GM19035 (cell line): Measurements from ENCODE around the gene DHX32.

Experiments used
- ATAC-seq: cut with Tn5 transposase; IDR thresholded peaks from one replicate; pipeline ENCODE4 v1.9.1; 2021; ENCODE audit not compliant: unreplicated experiment

DHX32 gene

GRCh38 chr10:125850766-125851731 lies 30.0 kb downstream of the DHX32 start:
- ATAC-seq: no peak

- no peak for ATAC-seq
Observed at GRCh38 chr10:125849448-125849847, 31.6 kb downstream of the DHX32 start.

GRCh38 chr10:125848857-125849256 lies 32.2 kb downstream of the DHX32 start:
- no peak for ATAC-seq

- no peak for ATAC-seq
Observed at GRCh38 chr10:125848371-125848770, 32.7 kb downstream of the DHX32 start.

- ATAC-seq: no peak
Observed at GRCh38 chr10:125846894-125847293, 34.2 kb downstream of the DHX32 start.

GRCh38 chr10:125845617-125846016 lies 35.5 kb downstream of the DHX32 start:
- no peak for ATAC-seq

- no peak for ATAC-seq
Observed at GRCh38 chr10:125844751-125845221, 36.3 kb downstream of the DHX32 start.

GRCh38 chr10:125843603-125844329 lies 37.3 kb downstream of the DHX32 start:
- ATAC-seq: no peak

- ATAC-seq: no peak
Observed at GRCh38 chr10:125840955-125841354, 40.1 kb downstream of the DHX32 start.

GRCh38 chr10:125840406-125840805 lies 40.7 kb downstream of the DHX32 start:
- ATAC-seq: no peak

- ATAC-seq: no peak
Observed at GRCh38 chr10:125838802-125839575, 42.1 kb downstream of the DHX32 start.

- no peak for ATAC-seq
Observed at GRCh38 chr10:125836746-125837145, 44.3 kb downstream of the DHX32 start.

- ATAC-seq: no peak
Observed at GRCh38 chr10:125828311-125828710, 52.8 kb downstream of the DHX32 start.

- ATAC-seq: no peak
Observed at GRCh38 chr10:125827133-125827532, 54.0 kb downstream of the DHX32 start.

GRCh38 chr10:125824736-125825135 lies 56.4 kb downstream of the DHX32 start:
- no peak for ATAC-seq

GRCh38 chr10:125823663-125824251 lies 57.3 kb downstream of the DHX32 start:
- peak; percentile 3 for ATAC-seq

GRCh38 chr10:125822878-125823662 lies 58.0 kb downstream of the DHX32 start, which contains the start of the genes BCCIP and UROS:
Gene BCCIP, plus strand, starts transcription at chr10:125823546. Its CDS starts 12 bp downstream, at chr10:125823558.
Gene UROS, minus strand, starts transcription at chr10:125823258. Its CDS starts 6,759 bp downstream, at chr10:125816499.
- peak; percentile 81 for ATAC-seq

- peak; percentile 51 for ATAC-seq
Observed at GRCh38 chr10:125820701-125821100, 60.4 kb downstream of the DHX32 start.

GRCh38 chr10:125817337-125817946 lies 63.6 kb downstream of the DHX32 start:
- ATAC-seq: no peak
